Vagina (tissue), 2 donors: Measurements from ENCODE around the gene ZBTB7A.

Experiments used
- POLR2AphosphoS5 ChIP-seq, 2 donors: sonication (generic); formaldehyde crosslinking; IDR thresholded peaks; one replicate each; pipeline ENCODE4 v1.9.0; 2017; ENCODE audit warnings: antibody characterized with exemption in 2 of 2, mild to moderate bottlenecking in 2 of 2, low read depth in 1 of 2; ENCODE audit not compliant: insufficient read depth in 1 of 2
- TF ChIP-seq, protein P1 (sequence below), 3 experiments: fragments of 450-650 bp in 2 of 3; fragments of 200-600 bp in 1 of 3; sonication (generic) in 1 of 3; IDR thresholded peaks; one replicate each; pipeline ENCODE4 v1.5.1; 2017 to 2019; ENCODE audit warnings: antibody characterized with exemption in 3 of 3, mild to moderate bottlenecking in 2 of 3, moderate library complexity in 2 of 3

DNA sequence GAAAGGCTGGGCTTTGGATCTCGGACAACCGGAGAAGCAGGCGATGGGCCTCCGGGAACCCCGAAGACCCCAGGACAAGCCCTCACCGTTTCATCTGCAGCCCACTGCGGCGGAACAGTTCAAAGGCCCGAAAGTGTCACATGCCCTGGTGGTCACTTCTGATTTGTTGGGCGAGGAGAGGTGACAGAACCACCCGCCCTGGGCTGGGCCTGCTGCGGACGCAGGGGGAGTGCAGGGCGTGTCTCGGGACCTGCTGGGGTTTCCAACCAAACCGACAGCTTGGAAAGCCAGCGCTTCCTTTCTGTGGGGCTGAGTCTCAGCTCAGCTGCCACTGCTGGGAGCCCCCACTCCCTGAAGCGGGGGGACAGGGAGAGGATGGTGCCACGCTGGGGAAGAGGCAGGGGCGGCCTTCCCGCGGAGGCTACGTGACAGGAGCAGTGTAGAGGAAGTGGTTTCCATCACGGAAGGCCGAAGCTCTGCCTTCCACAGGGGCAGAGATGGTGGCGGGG lies 22.8 kb upstream of the ZBTB7A start:
- TF ChIP-seq, protein P1, sequence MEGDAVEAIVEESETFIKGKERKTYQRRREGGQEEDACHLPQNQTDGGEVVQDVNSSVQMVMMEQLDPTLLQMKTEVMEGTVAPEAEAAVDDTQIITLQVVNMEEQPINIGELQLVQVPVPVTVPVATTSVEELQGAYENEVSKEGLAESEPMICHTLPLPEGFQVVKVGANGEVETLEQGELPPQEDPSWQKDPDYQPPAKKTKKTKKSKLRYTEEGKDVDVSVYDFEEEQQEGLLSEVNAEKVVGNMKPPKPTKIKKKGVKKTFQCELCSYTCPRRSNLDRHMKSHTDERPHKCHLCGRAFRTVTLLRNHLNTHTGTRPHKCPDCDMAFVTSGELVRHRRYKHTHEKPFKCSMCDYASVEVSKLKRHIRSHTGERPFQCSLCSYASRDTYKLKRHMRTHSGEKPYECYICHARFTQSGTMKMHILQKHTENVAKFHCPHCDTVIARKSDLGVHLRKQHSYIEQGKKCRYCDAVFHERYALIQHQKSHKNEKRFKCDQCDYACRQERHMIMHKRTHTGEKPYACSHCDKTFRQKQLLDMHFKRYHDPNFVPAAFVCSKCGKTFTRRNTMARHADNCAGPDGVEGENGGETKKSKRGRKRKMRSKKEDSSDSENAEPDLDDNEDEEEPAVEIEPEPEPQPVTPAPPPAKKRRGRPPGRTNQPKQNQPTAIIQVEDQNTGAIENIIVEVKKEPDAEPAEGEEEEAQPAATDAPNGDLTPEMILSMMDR (IDR thresholded peaks at IDR 0.05): no peak
- peak in 1 of 2 donors; percentile 45 for TF ChIP-seq POLR2AphosphoS5 (IDR thresholded peaks at IDR 0.05; ENCODE audit: insufficient read depth in 1 of 2, low read depth in 1 of 2)
